Fibroblast of gingiva (primary cell): ENCODE results near the gene MORN1.
A peak's percentile ranks its signal among the peaks of the same experiment; 100 is the strongest.

Experiments
- DNase-seq: peaks from one replicate; pipeline ENCODE4 v3.0.0-alpha.2; 2011; ENCODE audit warnings: low read depth

Gene MORN1

GRCh38 chr1:2385606-2386280, 5.6 kb downstream of the MORN1 start:
- no peak for DNase-seq

GRCh38 chr1:2384941-2385481, 6.3 kb downstream of the MORN1 start:
- no peak for DNase-seq

- no peak for DNase-seq
Measured at GRCh38 chr1:2384130-2384860, 7.1 kb downstream of the MORN1 start.

- no peak for DNase-seq
Measured at GRCh38 chr1:2383576-2383975, 7.8 kb downstream of the MORN1 start.

GRCh38 chr1:2382621-2383361, 8.6 kb downstream of the MORN1 start:
- DNase-seq = no peak

- peak; percentile 70 for DNase-seq
Measured at GRCh38 chr1:2381741-2382620, 9.4 kb downstream of the MORN1 start.

GRCh38 chr1:2380816-2381591, 10.3 kb downstream of the MORN1 start:
- no peak for DNase-seq

GRCh38 chr1:2379733-2380404, 11.5 kb downstream of the MORN1 start:
- no peak for DNase-seq

- DNase-seq = no peak
Measured at GRCh38 chr1:2378956-2379732, 12.2 kb downstream of the MORN1 start.

- DNase-seq = no peak
Measured at GRCh38 chr1:2378441-2378851, 12.9 kb downstream of the MORN1 start.

- no peak for DNase-seq
Measured at GRCh38 chr1:2377751-2378440, 13.5 kb downstream of the MORN1 start.

GRCh38 chr1:2376931-2377672, 14.3 kb downstream of the MORN1 start:
- no peak for DNase-seq

GRCh38 chr1:2376261-2376741, 15.1 kb downstream of the MORN1 start:
- DNase-seq = no peak

- DNase-seq = no peak
Measured at GRCh38 chr1:2375923-2376260, 15.5 kb downstream of the MORN1 start.

- no peak for DNase-seq
Measured at GRCh38 chr1:2375246-2375922, 16.0 kb downstream of the MORN1 start.

GRCh38 chr1:2374252-2375155, 16.9 kb downstream of the MORN1 start:
- no peak for DNase-seq
